ENCODE measurements around the gene RDM1. TPM values are rescaled to one million over a fixed set of nuclear protein-coding genes. Genes with fewer than 3 reads are reported as not detected.

RDM1 gene
- polyA plus RNA-seq, 1 donor (not counting 4 experiments of a cell fraction or from before 2014, with no cell fraction given): 1.1 TPM

DNA sequence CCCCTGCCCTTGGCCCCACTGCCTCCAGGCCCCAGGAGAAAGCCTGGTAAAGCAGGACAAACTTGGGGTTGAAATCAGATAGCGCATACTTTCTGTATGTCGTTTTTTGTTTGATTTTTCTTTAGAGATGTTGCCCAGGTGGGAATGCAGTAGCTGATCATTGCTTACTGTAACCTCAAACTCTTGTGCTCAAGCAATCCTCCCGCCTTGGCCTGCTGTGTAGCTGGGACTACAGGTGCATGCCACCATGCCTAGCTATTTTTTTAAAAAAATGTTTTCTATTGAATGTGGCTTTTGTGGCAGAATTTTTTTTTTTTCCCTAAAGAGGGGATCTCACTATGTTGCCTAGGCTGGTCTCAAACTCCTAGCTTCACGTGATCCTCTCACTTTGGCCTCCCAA is 39.3 kb downstream of the RDM1 start:
- no peaks in the 10 kb centered on the region for H3K79me2 ChIP-seq (ENCODE audit: control insufficient read depth, insufficient read depth, low read length)
- H3K4me1 ChIP-seq (ENCODE audit: control insufficient read depth, extremely low read depth, insufficient read depth, low read length): peaks cover 7% of the 10 kb centered on the region
- H3K4me3 ChIP-seq (ENCODE audit: control insufficient read depth in 2 of 3, extremely low read depth in 1 of 3, insufficient read depth in 2 of 3, low read depth in 1 of 3, low read length in 3 of 3): no peak overlapping the region
- TF ChIP-seq EZH2 (IDR thresholded peaks at IDR 0.05; ENCODE audit: low read length): no peak
- TF ChIP-seq, protein P1, sequence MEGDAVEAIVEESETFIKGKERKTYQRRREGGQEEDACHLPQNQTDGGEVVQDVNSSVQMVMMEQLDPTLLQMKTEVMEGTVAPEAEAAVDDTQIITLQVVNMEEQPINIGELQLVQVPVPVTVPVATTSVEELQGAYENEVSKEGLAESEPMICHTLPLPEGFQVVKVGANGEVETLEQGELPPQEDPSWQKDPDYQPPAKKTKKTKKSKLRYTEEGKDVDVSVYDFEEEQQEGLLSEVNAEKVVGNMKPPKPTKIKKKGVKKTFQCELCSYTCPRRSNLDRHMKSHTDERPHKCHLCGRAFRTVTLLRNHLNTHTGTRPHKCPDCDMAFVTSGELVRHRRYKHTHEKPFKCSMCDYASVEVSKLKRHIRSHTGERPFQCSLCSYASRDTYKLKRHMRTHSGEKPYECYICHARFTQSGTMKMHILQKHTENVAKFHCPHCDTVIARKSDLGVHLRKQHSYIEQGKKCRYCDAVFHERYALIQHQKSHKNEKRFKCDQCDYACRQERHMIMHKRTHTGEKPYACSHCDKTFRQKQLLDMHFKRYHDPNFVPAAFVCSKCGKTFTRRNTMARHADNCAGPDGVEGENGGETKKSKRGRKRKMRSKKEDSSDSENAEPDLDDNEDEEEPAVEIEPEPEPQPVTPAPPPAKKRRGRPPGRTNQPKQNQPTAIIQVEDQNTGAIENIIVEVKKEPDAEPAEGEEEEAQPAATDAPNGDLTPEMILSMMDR (optimal IDR thresholded peaks at IDR 0.05 in 1 of 3, IDR thresholded peaks at IDR 0.05 in 1 of 3, conservative IDR thresholded peaks at IDR 0.05 in 1 of 3; ENCODE audit: extremely low read depth in 1 of 3, insufficient read depth in 2 of 3, low read length in 3 of 3): no peak
- no peak overlapping the region for H3K27ac ChIP-seq (ENCODE audit: control insufficient read depth, insufficient read depth, low read length)
- H2AFZ ChIP-seq (ENCODE audit: control insufficient read depth, low read length): no peak overlapping the region
- H3K27me3 ChIP-seq (ENCODE audit: control insufficient read depth, extremely low read depth, insufficient read depth, low read length): no peaks in the 10 kb centered on the region
- H3K4me2 ChIP-seq (ENCODE audit: control insufficient read depth, extremely low read depth, insufficient read depth, low read depth, low read length): no peak overlapping the region
- no peaks in the 10 kb centered on the region for H3K9me3 ChIP-seq (ENCODE audit: control insufficient read depth, low read depth, low read length)
- DNase-seq (ENCODE audit: low read depth, low spot score) (no peak), FAIRE-seq (no peak)
- H3K9me1 ChIP-seq (ENCODE audit: control insufficient read depth, extremely low read depth, insufficient read depth, low read length): no peaks in the 10 kb centered on the region
- no peaks in the 10 kb centered on the region for H3K36me3 ChIP-seq (ENCODE audit: control insufficient read depth in 2 of 2, extremely low read depth in 1 of 2, insufficient read depth in 2 of 2, low read length in 2 of 2)
- H3K9ac ChIP-seq (ENCODE audit: control insufficient read depth, extremely low read depth, insufficient read depth, low read length): no peak overlapping the region
- no peaks in the 10 kb centered on the region for H4K20me1 ChIP-seq (ENCODE audit: control insufficient read depth, extremely low read depth, insufficient read depth, low read length)
- dilution Hi-C loops (cut with MboI; ENCODE audit: extremely low pct_ligation_motif_present, low sequenced_read_pairs): no loop called here

DNA sequence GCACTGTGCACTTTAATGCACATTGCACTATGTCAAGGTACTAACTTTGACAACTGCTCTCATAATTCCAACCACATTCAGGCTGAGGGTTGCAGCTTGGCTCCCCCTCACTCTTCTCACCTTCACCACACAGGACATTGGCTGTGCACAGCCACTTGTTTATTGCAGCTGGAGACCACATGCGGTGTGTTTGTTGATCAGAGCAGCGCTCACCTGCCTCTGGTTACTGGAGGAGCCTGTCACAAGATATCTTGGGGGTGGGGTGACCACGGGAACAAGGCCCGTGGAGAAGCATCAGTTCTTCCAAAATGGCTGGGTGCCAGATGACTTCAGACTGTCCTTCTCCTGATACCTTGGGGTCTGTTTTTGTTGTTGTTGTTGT is 39.8 kb downstream of the RDM1 start:
- no peak for TF ChIP-seq EZH2 (IDR thresholded peaks at IDR 0.05; ENCODE audit: low read length)
- TF ChIP-seq, protein P1 (optimal IDR thresholded peaks at IDR 0.05 in 1 of 3, IDR thresholded peaks at IDR 0.05 in 1 of 3, conservative IDR thresholded peaks at IDR 0.05 in 1 of 3; ENCODE audit: extremely low read depth in 1 of 3, insufficient read depth in 2 of 3, low read length in 3 of 3): no peak
- Histone ChIP-seq H3K27ac (ENCODE audit: control insufficient read depth, insufficient read depth, low read length) (no peak overlapping the region), H3K4me2 (ENCODE audit: control insufficient read depth, extremely low read depth, insufficient read depth, low read depth, low read length) (no peak overlapping the region), H2AFZ (ENCODE audit: control insufficient read depth, low read length) (no peak overlapping the region), H3K27me3 (ENCODE audit: control insufficient read depth, extremely low read depth, insufficient read depth, low read length) (no peaks in the 10 kb centered on the region), H4K20me1 (ENCODE audit: control insufficient read depth, extremely low read depth, insufficient read depth, low read length) (no peaks in the 10 kb centered on the region), H3K9me3 (ENCODE audit: control insufficient read depth, low read depth, low read length) (no peaks in the 10 kb centered on the region), H3K9ac (ENCODE audit: control insufficient read depth, extremely low read depth, insufficient read depth, low read length) (no peak overlapping the region), H3K36me3 (ENCODE audit: control insufficient read depth in 2 of 2, extremely low read depth in 1 of 2, insufficient read depth in 2 of 2, low read length in 2 of 2) (no peaks in the 10 kb centered on the region), H3K9me1 (ENCODE audit: control insufficient read depth, extremely low read depth, insufficient read depth, low read length) (no peaks in the 10 kb centered on the region), H3K4me3 (ENCODE audit: control insufficient read depth in 2 of 3, extremely low read depth in 1 of 3, insufficient read depth in 2 of 3, low read depth in 1 of 3, low read length in 3 of 3) (no peak overlapping the region), H3K4me1 (ENCODE audit: control insufficient read depth, extremely low read depth, insufficient read depth, low read length) (peaks cover 7% of the 10 kb centered on the region), H3K79me2 (ENCODE audit: control insufficient read depth, insufficient read depth, low read length) (no peaks in the 10 kb centered on the region)
- no peak for DNase-seq (ENCODE audit: low read depth, low spot score)
- dilution Hi-C loops (cut with MboI; ENCODE audit: extremely low pct_ligation_motif_present, low sequenced_read_pairs): no loop called here
- FAIRE-seq: no peak
